K562 (cell line): ENCODE results near the gene EFHC2. TPM values are rescaled to one million over a fixed set of nuclear protein-coding genes. Genes with fewer than 3 reads are reported as not detected.

Experiments
- FOXJ2 ChIP-seq: fragments of 200-800 bp; sonication (Bioruptor generic); IDR thresholded peaks from 2 replicates; pipeline ENCODE4 v1.6.1; 2016; ENCODE audit warnings: missing genetic modification characterization, missing compliant biosample characterization
- ZBED1 ChIP-seq: IDR thresholded peaks from 2 replicates; pipeline ENCODE4 v1.6.1; 2014
- ZBTB8A ChIP-seq: fragments of 450-650 bp; IDR thresholded peaks from 2 replicates; pipeline ENCODE4 v1.6.1; 2018; ENCODE audit warnings: mild to moderate bottlenecking, moderate library complexity; ENCODE audit not compliant: partially characterized antibody
- ZNF316 ChIP-seq: fragments of 450-650 bp; IDR thresholded peaks from 2 replicates; pipeline ENCODE4 v1.6.1; 2016
- polyA plus RNA-seq, 8 experiments: library from polyadenylated mRNA; depleted of rRNA in 4 of 8; stranded (reverse) in 5 of 8; unstranded in 3 of 8; fragments of >200 nt; fragmentation: Nextera tagmentation in 2 of 8; fragmentation: Illumina TruSeq in 1 of 8; extraction: Ambion mirVana in 2 of 8; extraction: Trizol in 1 of 8; gene quantifications; 2 replicates each; pipeline versions ENCODE4 v1.2.1 to v1.2.3, GENCODE V29; 2011 to 2014; ENCODE audit warnings: inconsistent platforms in 1 of 8, missing spikeins in 1 of 8
- total RNA-seq, 7 experiments: library from RNA; depleted of rRNA in 6 of 7; stranded (reverse); fragments of >200 nt in 6 of 7; fragmentation: Illumina TruSeq in 2 of 7; extraction: Trizol in 2 of 7; gene quantifications; 2 replicates each; pipeline versions ENCODE4 v1.2.1 to v1.2.3, GENCODE V29; 2011 to 2021; ENCODE audit warnings: low replicate concordance in 1 of 7
- TF ChIP-seq, protein P1 (sequence below), 3 experiments: IDR thresholded peaks in 2 of 3; conservative IDR thresholded peaks in 1 of 3; 2 replicates each; pipeline ENCODE4 v1.5.1; 2011 to 2012; ENCODE audit warnings: low read length in 3 of 3, mild to moderate bottlenecking in 3 of 3, control low read depth in 2 of 3, improper control_type of control experiment in 1 of 3, inconsistent platforms in 1 of 3, low read depth in 1 of 3, mixed read lengths in 1 of 3, moderate library complexity in 1 of 3; ENCODE audit not compliant: insufficient read depth in 2 of 3
- TF ChIP-seq, protein P2 (sequence below): fragments of 450-650 bp; formaldehyde crosslinking; IDR thresholded peaks from 2 replicates; pipeline ENCODE4 v1.4.0; 2020; ENCODE audit warnings: mild to moderate bottlenecking
- TF ChIP-seq, protein P3 (sequence below): fragments of 200-600 bp; sonication (generic); IDR thresholded peaks from one replicate; pipeline ENCODE4 v1.6.1; 2012; ENCODE audit warnings: mild to moderate bottlenecking, low read depth, low read length, inconsistent platforms

Gene EFHC2
- total and polyA plus RNA-seq, 9 of the 15 experiments (the other 6 are each of a cell fraction or from before 2014, with no cell fraction given), result 1.3 to 8.1 (median 3.0) TPM

DNA sequence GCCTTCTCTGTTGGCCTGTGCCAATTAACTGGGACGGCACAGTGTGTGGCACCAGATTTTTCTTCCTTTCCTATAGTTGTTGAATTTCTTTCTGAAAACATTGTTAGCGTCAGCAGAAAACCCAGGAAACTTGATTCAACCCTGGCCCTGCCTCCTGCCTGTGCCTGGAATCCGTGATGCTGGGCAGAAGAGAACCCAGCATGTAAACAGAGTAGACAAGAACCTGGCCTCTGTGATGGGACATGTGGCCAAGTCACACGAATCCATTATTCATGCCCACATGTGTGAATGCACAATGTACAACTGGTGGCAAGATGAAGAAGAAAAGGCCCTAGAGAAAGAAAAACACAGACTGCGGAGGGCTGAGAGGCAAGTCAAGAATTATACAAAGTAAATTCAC lies 111.4 kb downstream of the EFHC2 start (continued):
- TF ChIP-seq, protein P1, sequence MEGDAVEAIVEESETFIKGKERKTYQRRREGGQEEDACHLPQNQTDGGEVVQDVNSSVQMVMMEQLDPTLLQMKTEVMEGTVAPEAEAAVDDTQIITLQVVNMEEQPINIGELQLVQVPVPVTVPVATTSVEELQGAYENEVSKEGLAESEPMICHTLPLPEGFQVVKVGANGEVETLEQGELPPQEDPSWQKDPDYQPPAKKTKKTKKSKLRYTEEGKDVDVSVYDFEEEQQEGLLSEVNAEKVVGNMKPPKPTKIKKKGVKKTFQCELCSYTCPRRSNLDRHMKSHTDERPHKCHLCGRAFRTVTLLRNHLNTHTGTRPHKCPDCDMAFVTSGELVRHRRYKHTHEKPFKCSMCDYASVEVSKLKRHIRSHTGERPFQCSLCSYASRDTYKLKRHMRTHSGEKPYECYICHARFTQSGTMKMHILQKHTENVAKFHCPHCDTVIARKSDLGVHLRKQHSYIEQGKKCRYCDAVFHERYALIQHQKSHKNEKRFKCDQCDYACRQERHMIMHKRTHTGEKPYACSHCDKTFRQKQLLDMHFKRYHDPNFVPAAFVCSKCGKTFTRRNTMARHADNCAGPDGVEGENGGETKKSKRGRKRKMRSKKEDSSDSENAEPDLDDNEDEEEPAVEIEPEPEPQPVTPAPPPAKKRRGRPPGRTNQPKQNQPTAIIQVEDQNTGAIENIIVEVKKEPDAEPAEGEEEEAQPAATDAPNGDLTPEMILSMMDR (IDR thresholded peaks at IDR 0.05 in 2 of 3, conservative IDR thresholded peaks at IDR 0.05 in 1 of 3; ENCODE audit: insufficient read depth in 2 of 3, low read depth in 1 of 3, low read length in 3 of 3), result no peak
- TF ChIP-seq, protein P2, sequence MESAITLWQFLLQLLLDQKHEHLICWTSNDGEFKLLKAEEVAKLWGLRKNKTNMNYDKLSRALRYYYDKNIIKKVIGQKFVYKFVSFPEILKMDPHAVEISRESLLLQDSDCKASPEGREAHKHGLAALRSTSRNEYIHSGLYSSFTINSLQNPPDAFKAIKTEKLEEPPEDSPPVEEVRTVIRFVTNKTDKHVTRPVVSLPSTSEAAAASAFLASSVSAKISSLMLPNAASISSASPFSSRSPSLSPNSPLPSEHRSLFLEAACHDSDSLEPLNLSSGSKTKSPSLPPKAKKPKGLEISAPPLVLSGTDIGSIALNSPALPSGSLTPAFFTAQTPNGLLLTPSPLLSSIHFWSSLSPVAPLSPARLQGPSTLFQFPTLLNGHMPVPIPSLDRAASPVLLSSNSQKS (CRISPR knock-in tag), result no peak
- TF ChIP-seq ZBED1 (no peak), ZBTB8A (no peak), ZNF316 (no peak), FOXJ2 (tag) (no peak)
- TF ChIP-seq, protein P3, sequence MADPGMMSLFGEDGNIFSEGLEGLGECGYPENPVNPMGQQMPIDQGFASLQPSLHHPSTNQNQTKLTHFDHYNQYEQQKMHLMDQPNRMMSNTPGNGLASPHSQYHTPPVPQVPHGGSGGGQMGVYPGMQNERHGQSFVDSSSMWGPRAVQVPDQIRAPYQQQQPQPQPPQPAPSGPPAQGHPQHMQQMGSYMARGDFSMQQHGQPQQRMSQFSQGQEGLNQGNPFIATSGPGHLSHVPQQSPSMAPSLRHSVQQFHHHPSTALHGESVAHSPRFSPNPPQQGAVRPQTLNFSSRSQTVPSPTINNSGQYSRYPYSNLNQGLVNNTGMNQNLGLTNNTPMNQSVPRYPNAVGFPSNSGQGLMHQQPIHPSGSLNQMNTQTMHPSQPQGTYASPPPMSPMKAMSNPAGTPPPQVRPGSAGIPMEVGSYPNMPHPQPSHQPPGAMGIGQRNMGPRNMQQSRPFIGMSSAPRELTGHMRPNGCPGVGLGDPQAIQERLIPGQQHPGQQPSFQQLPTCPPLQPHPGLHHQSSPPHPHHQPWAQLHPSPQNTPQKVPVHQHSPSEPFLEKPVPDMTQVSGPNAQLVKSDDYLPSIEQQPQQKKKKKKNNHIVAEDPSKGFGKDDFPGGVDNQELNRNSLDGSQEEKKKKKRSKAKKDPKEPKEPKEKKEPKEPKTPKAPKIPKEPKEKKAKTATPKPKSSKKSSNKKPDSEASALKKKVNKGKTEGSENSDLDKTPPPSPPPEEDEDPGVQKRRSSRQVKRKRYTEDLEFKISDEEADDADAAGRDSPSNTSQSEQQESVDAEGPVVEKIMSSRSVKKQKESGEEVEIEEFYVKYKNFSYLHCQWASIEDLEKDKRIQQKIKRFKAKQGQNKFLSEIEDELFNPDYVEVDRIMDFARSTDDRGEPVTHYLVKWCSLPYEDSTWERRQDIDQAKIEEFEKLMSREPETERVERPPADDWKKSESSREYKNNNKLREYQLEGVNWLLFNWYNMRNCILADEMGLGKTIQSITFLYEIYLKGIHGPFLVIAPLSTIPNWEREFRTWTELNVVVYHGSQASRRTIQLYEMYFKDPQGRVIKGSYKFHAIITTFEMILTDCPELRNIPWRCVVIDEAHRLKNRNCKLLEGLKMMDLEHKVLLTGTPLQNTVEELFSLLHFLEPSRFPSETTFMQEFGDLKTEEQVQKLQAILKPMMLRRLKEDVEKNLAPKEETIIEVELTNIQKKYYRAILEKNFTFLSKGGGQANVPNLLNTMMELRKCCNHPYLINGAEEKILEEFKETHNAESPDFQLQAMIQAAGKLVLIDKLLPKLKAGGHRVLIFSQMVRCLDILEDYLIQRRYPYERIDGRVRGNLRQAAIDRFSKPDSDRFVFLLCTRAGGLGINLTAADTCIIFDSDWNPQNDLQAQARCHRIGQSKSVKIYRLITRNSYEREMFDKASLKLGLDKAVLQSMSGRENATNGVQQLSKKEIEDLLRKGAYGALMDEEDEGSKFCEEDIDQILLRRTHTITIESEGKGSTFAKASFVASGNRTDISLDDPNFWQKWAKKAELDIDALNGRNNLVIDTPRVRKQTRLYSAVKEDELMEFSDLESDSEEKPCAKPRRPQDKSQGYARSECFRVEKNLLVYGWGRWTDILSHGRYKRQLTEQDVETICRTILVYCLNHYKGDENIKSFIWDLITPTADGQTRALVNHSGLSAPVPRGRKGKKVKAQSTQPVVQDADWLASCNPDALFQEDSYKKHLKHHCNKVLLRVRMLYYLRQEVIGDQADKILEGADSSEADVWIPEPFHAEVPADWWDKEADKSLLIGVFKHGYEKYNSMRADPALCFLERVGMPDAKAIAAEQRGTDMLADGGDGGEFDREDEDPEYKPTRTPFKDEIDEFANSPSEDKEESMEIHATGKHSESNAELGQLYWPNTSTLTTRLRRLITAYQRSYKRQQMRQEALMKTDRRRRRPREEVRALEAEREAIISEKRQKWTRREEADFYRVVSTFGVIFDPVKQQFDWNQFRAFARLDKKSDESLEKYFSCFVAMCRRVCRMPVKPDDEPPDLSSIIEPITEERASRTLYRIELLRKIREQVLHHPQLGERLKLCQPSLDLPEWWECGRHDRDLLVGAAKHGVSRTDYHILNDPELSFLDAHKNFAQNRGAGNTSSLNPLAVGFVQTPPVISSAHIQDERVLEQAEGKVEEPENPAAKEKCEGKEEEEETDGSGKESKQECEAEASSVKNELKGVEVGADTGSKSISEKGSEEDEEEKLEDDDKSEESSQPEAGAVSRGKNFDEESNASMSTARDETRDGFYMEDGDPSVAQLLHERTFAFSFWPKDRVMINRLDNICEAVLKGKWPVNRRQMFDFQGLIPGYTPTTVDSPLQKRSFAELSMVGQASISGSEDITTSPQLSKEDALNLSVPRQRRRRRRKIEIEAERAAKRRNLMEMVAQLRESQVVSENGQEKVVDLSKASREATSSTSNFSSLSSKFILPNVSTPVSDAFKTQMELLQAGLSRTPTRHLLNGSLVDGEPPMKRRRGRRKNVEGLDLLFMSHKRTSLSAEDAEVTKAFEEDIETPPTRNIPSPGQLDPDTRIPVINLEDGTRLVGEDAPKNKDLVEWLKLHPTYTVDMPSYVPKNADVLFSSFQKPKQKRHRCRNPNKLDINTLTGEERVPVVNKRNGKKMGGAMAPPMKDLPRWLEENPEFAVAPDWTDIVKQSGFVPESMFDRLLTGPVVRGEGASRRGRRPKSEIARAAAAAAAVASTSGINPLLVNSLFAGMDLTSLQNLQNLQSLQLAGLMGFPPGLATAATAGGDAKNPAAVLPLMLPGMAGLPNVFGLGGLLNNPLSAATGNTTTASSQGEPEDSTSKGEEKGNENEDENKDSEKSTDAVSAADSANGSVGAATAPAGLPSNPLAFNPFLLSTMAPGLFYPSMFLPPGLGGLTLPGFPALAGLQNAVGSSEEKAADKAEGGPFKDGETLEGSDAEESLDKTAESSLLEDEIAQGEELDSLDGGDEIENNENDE, result no peak
